GM12891 (cell line): ENCODE data around the gene TGFBR2.

Source experiments
- POLR2A ChIP-seq: IDR thresholded peaks from 2 replicates; pipeline ENCODE4 v1.6.1; 2011; ENCODE audit warnings: low read depth, low read length, control low read depth
- POLR2AphosphoS5 ChIP-seq: IDR thresholded peaks from 2 replicates; pipeline ENCODE4 v1.6.1; 2011; ENCODE audit warnings: low read depth, low read length, control low read depth
- TAF1 ChIP-seq: IDR thresholded peaks from 2 replicates; pipeline ENCODE4 v1.6.1; 2011; ENCODE audit warnings: low read depth, low read length, control low read depth

GRCh38 chr3:30630238-30631030 lies 24.0 kb downstream of the TGFBR2 start:
- TF ChIP-seq POLR2AphosphoS5: no peak
- TF ChIP-seq TAF1: no peak
- TF ChIP-seq POLR2A: no peak
